Bone marrow (tissue), 2 donors: ENCODE results near the gene PFDN1.

Source experiments
- DNase-seq, 2 donors: peaks; one replicate each; lab custom pipeline; 2025; lab: John Stamatoyannopoulos, UW

PFDN1 gene

GRCh38 chr5:140295414-140295813 is 7.5 kb downstream of the PFDN1 start:
- no peak for DNase-seq

- no peak for DNase-seq
These were observed 8.1 kb downstream of the PFDN1 start for GRCh38 chr5:140294753-140295152.

GRCh38 chr5:140293849-140294100 is 9.1 kb downstream of the PFDN1 start:
- no peak for DNase-seq

- no peak for DNase-seq
These were observed 9.6 kb downstream of the PFDN1 start for GRCh38 chr5:140293091-140293848.

GRCh38 chr5:140292212-140293036 is 10.5 kb downstream of the PFDN1 start:
- no peak for DNase-seq

- no peak for DNase-seq
These were observed 14.9 kb downstream of the PFDN1 start for GRCh38 chr5:140287801-140288521.

GRCh38 chr5:140286424-140286823 is 16.5 kb downstream of the PFDN1 start:
- DNase-seq = no peak

GRCh38 chr5:140284013-140284412 is 18.9 kb downstream of the PFDN1 start:
- no peak for DNase-seq

GRCh38 chr5:140282266-140282665 is 20.6 kb downstream of the PFDN1 start:
- DNase-seq = no peak

GRCh38 chr5:140275837-140276236 is 27.1 kb downstream of the PFDN1 start:
- DNase-seq = no peak

- peak; percentile 4 to 29 for DNase-seq
These were observed 29.5 kb downstream of the PFDN1 start for GRCh38 chr5:140273401-140273877.

GRCh38 chr5:140270008-140270407 is 32.9 kb downstream of the PFDN1 start:
- no peak for DNase-seq

GRCh38 chr5:140267559-140268018 is 35.3 kb downstream of the PFDN1 start:
- no peak for DNase-seq

- DNase-seq = no peak
These were observed 35.7 kb downstream of the PFDN1 start for GRCh38 chr5:140267201-140267540.

- DNase-seq = no peak
These were observed 36.3 kb downstream of the PFDN1 start for GRCh38 chr5:140266471-140267200.

GRCh38 chr5:140265845-140266244 is 37.1 kb downstream of the PFDN1 start:
- no peak for DNase-seq

- no peak for DNase-seq
These were observed 40.1 kb downstream of the PFDN1 start for GRCh38 chr5:140262839-140263238.

- no peak for DNase-seq
These were observed 40.7 kb downstream of the PFDN1 start for GRCh38 chr5:140262221-140262620.

- DNase-seq = peak in 1 of 2 donors; percentile 12
These were observed 41.3 kb downstream of the PFDN1 start for GRCh38 chr5:140261403-140262171.

- no peak for DNase-seq
These were observed 42.7 kb downstream of the PFDN1 start for GRCh38 chr5:140260089-140260656.

- DNase-seq = no peak
These were observed 43.4 kb downstream of the PFDN1 start for GRCh38 chr5:140259500-140259899.
